ENCODE data around the gene SHC3.
A peak's percentile ranks its signal among the peaks of the same experiment; 100 is the strongest.

SHC3 gene

GRCh38 chr9:89106224-89106851 lies 72.3 kb downstream of the SHC3 start:
- DNase-seq (ENCODE audit: low spot score), result no peak

- DNase-seq (ENCODE audit: low spot score), result no peak
Measured at GRCh38 chr9:89104821-89105220, 73.8 kb downstream of the SHC3 start.

DNA sequence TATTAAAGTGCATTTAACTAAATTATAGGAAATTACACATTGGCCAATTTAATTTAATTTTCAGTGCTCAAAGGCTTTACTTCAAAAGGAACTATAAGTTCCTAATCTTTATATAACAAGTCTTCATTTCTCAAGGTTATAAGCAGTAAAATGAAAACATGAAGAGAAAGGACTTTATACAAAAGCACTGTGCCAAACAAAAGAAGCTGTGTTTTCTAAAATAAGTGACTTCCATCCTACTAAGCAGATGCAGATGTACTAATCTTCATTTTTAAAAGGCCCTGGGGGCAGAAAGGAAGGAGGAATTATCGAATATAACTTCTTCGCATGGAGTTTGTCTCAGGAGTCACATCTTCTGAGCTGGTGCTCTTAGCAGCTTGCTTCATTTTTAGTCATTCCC lies 81.4 kb downstream of the SHC3 start:
- no peak for DNase-seq (ENCODE audit: low spot score)

DNA sequence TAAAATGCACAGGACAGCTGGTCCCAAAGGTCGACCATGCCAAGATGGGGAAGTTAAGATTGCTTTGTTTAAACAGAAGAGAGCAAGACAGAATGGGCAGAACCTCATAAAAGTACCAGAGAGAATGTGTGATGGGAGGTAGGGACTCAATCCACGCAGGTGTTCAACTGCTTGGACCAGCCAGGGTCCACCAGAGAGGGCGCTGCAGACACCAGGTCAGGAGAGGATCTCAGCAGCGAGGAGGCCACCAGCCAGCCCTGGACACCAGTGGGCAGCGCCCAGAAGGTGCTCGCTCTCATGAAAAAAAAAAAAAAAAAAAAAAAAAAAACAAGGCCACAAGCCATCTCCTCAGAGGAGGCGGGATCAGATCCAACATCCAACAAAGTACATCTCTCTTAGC lies 81.8 kb downstream of the SHC3 start:
- DNase-seq (ENCODE audit: low spot score), result peak; percentile 39

GRCh38 chr9:89095761-89096528 lies 82.7 kb downstream of the SHC3 start:
- no peak for DNase-seq (ENCODE audit: low spot score)

DNA sequence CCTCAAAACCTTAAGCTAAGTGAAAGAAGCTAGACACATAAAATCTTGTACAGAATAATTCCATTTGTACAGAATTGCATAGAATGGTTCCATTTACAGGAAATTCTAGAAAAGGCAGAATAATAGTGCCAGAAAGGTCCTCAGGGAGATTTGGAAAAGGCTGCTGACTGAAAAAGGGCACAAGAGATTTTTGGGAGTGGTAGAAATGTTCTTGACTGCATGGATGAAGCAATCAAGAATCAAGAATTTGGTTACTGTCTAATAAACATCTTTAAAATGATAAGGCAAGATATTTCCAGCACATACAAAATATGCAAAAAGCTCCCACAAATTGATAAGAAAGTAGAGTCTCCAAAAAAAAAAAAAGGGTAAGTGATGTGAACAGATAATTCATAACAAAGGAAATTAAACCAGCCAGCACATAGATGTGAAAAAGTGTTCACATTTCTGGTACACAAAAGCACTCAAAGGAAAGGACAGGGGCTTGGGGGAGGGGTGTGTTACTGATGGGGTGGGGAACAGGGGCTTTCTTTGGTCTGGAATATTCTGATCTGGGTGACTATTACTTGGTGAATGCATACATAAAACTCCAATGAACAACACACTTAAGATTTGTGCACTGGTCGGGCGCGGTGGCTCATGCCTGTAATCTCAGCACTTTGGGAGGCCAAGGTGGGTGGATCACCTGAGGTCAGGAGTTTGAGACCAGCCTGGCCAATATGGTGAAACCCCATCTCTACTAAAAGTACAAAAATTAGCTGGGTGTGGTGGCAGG lies 85.2 kb downstream of the SHC3 start:
- no peak for DNase-seq (ENCODE audit: low spot score)

DNA sequence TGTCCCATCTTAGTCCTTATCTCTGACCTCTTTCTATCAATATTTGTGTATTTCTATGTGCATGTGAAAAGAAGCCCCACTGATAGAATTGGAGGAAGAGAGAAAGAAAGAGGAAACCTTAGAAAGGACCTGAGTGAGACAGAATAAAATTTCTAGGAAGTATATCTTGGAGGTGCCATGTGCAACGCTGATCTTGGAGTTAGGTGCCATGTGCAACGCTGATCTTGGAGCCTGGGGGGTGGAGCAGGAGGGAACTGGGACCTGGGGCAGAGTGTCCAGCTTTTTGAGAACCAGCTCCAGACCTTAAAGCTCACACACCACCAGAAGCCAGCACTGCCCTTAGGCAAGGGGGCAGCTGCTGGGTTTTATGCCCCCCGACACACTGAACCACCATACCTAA lies 89.4 kb downstream of the SHC3 start:
- DNase-seq (ENCODE audit: low spot score), result no peak

DNA sequence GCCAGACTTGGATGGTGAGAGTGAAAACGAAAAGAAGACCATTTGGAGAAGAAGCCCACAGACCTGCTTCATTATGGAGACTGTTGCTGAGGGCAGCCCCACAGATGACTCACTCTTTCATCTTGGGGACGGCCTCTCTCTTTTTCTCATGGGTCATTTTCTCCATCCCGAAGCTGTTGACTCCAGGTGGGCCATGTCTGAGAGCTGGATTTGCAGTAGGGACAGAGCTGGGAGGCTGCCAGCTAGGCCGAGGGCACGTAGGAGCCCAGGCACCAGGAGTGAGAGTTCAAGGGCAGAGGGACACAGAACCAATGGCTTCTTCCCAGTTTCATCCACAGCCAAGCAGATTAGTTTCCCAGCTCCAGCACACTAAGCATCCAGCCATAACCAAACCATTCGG lies 95.0 kb downstream of the SHC3 start:
- no peak for DNase-seq (ENCODE audit: low spot score)

GRCh38 chr9:89080193-89080592 lies 98.4 kb downstream of the SHC3 start:
- no peak for DNase-seq (ENCODE audit: low spot score)

- no peak for DNase-seq (ENCODE audit: low spot score)
Measured at GRCh38 chr9:89079391-89079790, 99.2 kb downstream of the SHC3 start.

GRCh38 chr9:89078860-89079259 lies 99.8 kb downstream of the SHC3 start:
- no peak for DNase-seq (ENCODE audit: low spot score)

- DNase-seq (ENCODE audit: low spot score), result no peak
Measured at GRCh38 chr9:89078421-89078820, 100.2 kb downstream of the SHC3 start.

GRCh38 chr9:89077519-89077918 lies 101.1 kb downstream of the SHC3 start:
- no peak for DNase-seq (ENCODE audit: low spot score)

GRCh38 chr9:89073397-89073796 lies 105.2 kb downstream of the SHC3 start:
- no peak for DNase-seq (ENCODE audit: low spot score)

GRCh38 chr9:89071591-89071990 lies 107.0 kb downstream of the SHC3 start:
- no peak for DNase-seq (ENCODE audit: low spot score)

DNA sequence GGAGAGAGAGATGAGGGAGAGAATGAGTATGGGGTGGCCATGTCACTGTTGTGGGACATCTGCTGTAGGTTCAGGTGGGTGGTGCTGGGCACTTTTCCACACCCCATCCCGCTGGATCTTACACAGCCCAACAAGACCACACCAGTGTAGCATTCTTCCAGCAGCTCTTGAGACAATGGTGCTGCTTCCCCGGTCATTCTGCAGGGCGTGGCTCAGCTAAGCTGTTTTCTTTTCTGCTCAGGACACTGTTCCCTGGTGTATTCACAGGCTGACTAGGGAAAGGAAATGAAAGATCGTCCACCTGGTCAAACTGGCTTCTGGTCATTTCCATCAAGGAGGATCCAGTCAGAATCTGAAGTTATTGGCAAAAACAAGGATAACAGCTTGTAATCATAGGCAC lies 111.8 kb downstream of the SHC3 start:
- no peak for DNase-seq (ENCODE audit: low spot score)

GRCh38 chr9:89065921-89066320 lies 112.7 kb downstream of the SHC3 start:
- DNase-seq (ENCODE audit: low spot score), result no peak

DNA sequence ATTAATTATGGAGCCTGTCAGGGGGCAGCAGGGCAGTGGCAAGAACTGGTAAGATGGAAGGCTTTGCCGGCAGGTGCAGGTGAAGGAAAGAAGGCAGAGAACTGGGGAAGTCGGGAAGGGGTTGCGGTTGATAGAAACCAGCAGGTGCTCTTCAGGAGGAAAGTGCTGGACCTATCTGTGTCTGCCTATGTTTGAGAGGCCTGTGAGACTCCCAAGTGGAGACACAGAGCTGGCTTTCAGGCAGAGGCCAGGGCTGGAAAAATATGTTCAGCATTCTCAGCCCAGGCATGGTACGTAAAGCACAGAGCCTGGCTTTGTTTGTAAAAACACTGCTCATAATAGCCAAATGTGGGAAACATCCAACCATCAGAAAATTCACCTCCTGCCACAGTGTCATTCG lies 117.8 kb downstream of the SHC3 start:
- no peak for DNase-seq (ENCODE audit: low spot score)

- no peak for DNase-seq (ENCODE audit: low spot score)
Measured at GRCh38 chr9:89059925-89060506, 118.6 kb downstream of the SHC3 start.

GRCh38 chr9:89058906-89059305 lies 119.7 kb downstream of the SHC3 start:
- DNase-seq (ENCODE audit: low spot score), result no peak

DNA sequence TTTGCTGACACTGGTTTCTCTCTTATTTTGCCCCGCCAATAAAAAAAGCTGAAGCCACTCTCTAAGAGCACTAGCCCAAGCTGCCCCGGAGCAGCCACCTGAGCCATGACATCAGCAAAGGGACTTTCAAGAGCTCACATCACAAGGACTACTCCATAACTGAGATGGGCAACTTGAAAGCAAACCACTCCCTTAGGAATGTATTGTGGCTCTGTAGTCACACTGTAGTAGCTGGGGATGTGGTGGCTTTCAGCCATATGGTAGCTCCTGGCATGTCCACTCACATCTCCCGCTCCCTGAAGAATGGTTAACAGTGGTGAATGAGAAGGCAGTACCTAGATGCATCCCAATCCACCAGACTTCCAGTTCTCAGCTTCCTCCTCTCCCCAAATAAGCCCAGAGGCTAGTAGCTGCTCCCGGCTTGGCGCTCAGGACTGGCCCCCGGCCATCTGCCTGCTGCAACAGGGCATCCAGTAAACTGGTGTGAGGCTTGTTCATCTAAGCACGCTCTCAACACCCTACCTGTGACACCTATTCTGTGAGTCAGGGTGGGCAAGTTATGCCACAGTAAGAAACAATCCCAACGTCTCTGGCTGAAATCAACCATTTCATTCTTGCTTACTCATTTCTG lies 123.6 kb downstream of the SHC3 start:
- no peak for DNase-seq (ENCODE audit: low spot score)

DNA sequence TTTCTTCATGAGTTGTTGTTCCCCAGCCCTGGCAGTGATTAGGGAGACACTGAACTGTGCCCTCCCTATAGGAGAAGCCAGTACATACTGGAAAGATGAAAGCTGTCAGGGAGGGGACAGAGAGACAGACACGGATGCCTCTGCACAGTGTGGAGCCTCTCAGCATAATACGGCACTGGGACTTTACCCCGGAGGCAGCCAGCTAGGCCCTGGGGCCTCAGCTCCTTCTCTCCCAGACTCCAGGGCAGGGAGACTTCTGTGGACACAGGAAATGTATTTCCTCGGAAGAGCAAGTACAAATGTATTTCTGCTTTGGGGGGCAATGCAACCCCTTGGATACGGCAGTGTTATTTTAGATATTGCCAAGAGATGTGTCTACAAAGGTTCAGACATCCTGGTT lies 125.3 kb downstream of the SHC3 start:
- no peak for DNase-seq (ENCODE audit: low spot score)

Measured in iPS-NIHi11 (cell line).